DOHH2 (cell line): Measurements from ENCODE around the gene PHF14.
A peak's percentile ranks its signal among the peaks of the same experiment; 100 is the strongest.
"Not testable (repeated sequence)": the region's sequence is repeated elsewhere in the genome, so short reads cannot be mapped to it uniquely, and the experiment has no call there.

Experiments
- H3F3A ChIP-seq: fragments of 200-600 bp; sonication (generic), shearing (Covaris generic); 2 replicates; pipeline ENCODE4 v1.6.0; 2016; ENCODE audit warnings: antibody characterized with exemption, mild to moderate bottlenecking; ENCODE audit not compliant: control insufficient read depth, insufficient read depth
- H3K27ac ChIP-seq: fragments of 200-600 bp; sonication (generic); 2 replicates; pipeline ENCODE4 v1.5.1; 2014; ENCODE audit warnings: low read depth, mild to moderate bottlenecking, low read length, moderate library complexity
- H3K27me3 ChIP-seq: fragments of 200-600 bp; sonication (generic); 2 replicates; pipeline ENCODE4 v1.6.1; 2014; ENCODE audit warnings: mild to moderate bottlenecking, low read length, mixed read lengths; ENCODE audit not compliant: control insufficient read depth
- H3K36me3 ChIP-seq: fragments of 200-600 bp; sonication (generic); 2 replicates; pipeline ENCODE4 v1.6.1; 2014; ENCODE audit warnings: mild to moderate bottlenecking, low read length, moderate library complexity, mixed read lengths; ENCODE audit not compliant: control insufficient read depth
- H3K4me1 ChIP-seq: fragments of 200-600 bp; sonication (generic); 2 replicates; pipeline ENCODE4 v1.6.1; 2014; ENCODE audit warnings: mild to moderate bottlenecking, low read length, mixed read lengths; ENCODE audit not compliant: control insufficient read depth
- H3K4me2 ChIP-seq: fragments of 200-600 bp; sonication (generic); 2 replicates; pipeline ENCODE4 v1.6.0; 2014; ENCODE audit warnings: mild to moderate bottlenecking, low read length, moderate library complexity
- H3K4me3 ChIP-seq: fragments of 200-600 bp; sonication (generic); 2 replicates; pipeline ENCODE4 v1.5.1; 2014; ENCODE audit warnings: mild to moderate bottlenecking, low read length, mixed read lengths
- H3K79me2 ChIP-seq: fragments of 200-600 bp; sonication (generic); 2 replicates; pipeline ENCODE4 v1.6.1; 2014; ENCODE audit warnings: mild to moderate bottlenecking, low read length, mixed read lengths; ENCODE audit not compliant: control insufficient read depth
- H3K9me2 ChIP-seq: fragments of 200-600 bp; sonication (generic); replicated peaks from 2 replicates; pipeline ENCODE4 v1.6.1; 2014; ENCODE audit warnings: mild to moderate bottlenecking, low read length, mixed read lengths; ENCODE audit not compliant: control insufficient read depth
- H3K9me3 ChIP-seq: fragments of 200-600 bp; sonication (generic); 2 replicates; pipeline ENCODE4 v1.6.1; 2014; ENCODE audit warnings: antibody characterized with exemption, low read length, mixed read lengths; ENCODE audit not compliant: control insufficient read depth, insufficient read depth
- H4K20me1 ChIP-seq: fragments of 200-600 bp; sonication (generic); 2 replicates; pipeline ENCODE4 v1.6.0; 2014; ENCODE audit warnings: low read depth, mild to moderate bottlenecking, antibody characterized with exemption, low read length, moderate library complexity; ENCODE audit not compliant: control insufficient read depth, insufficient read depth
- CTCF ChIP-seq: fragments of 200-600 bp; sonication (generic); IDR thresholded peaks from one replicate; pipeline ENCODE4 v1.5.1; 2014; ENCODE audit warnings: antibody characterized with exemption, mild to moderate bottlenecking, low read depth, low read length; ENCODE audit not compliant: poor library complexity, severe bottlenecking
- EZH2phosphoT487 ChIP-seq: fragments of 200-600 bp; sonication (generic); IDR thresholded peaks from 2 replicates; pipeline ENCODE4 v1.6.1; 2017; ENCODE audit warnings: borderline replicate concordance, mild to moderate bottlenecking, antibody characterized with exemption, low read length, moderate library complexity, mixed read lengths

Gene PHF14

DNA sequence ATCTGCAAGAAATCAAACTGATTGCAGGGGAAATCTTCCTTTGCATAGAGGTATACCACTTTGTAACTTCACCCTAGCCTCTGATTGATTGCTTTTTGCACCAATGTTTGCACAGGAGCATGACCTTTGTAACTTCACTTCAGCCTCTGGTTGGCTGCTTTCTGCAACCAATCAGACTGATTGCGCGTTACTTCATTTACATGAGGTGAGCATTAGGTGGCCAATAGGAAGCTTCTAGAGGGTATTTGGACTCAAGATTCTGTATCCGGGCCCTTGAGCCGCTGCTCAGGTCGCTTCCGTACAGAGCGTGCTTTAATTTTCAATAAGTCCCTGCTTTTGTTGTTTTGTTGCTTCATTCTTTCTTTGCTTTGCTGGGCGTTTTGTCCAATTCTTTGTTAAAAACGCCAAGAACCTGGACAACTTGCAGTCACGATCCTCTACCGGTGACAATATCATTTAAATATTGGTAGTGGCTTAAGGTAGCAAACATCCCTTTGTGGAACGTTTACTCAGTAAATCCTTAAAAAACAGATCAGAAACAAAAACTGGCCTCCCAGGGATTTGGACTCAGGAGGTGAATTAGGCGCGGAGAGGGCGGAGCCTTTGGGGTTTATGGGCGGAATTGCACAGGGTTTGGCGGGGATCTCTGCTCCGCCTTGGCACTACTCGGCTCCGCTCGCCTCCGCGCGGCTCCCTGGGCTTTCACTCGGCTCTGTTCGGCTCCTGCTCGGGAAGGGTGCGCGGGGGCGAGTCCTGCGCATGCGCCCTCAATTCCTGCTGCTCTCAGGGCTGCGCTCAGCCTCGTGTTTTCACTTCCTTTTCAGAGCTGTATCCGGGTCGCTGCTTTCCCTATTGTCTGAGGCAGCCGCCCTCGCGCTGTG lies at the start of gene PHF14:
Gene PHF14, plus strand, starts transcription at position 812 of the 881 bp plus-strand sequence. CDS start 452 bp downstream, outside the sequence.
- Histone ChIP-seq H3K9me3 (no peaks in the 10 kb centered on the region), H3K9me2 (no peaks in the 10 kb centered on the region), H3K4me3 (peak within 1 kb of the TSS; percentile 85), H3K4me2 (peak within 1 kb of the TSS; percentile 84), H3K27me3 (no peaks in the 10 kb centered on the region), H3K36me3 (peaks cover 38% of the 10 kb centered on the region), H3K79me2 (peaks cover 46% of the 10 kb centered on the region), H3F3A (peaks cover 3% of the 10 kb centered on the region; the same call in 1 of the 2 replicates), H3K4me1 (peaks cover 48% of the 10 kb centered on the region), H3K27ac (peak within 1 kb of the TSS; percentile 82), H4K20me1 (no peaks in the 10 kb centered on the region)
- TF ChIP-seq EZH2phosphoT487, result no peak
- TF ChIP-seq CTCF, result no peak

- H3K4me2 ChIP-seq, result no peak overlapping the region
- no peak for TF ChIP-seq EZH2phosphoT487
- no peak for TF ChIP-seq CTCF
- H3K27me3 ChIP-seq, result no peaks in the 10 kb centered on the region
- no peaks in the 10 kb centered on the region for H3K9me2 ChIP-seq
- no peaks in the 10 kb centered on the region for H4K20me1 ChIP-seq
- no peak overlapping the region for H3K27ac ChIP-seq
- no peaks in the 10 kb centered on the region for H3K79me2 ChIP-seq
- no peaks in the 10 kb centered on the region for H3K36me3 ChIP-seq
- no peak overlapping the region for H3K4me3 ChIP-seq
- no peaks in the 10 kb centered on the region for H3K9me3 ChIP-seq
- no peaks in the 10 kb centered on the region for H3F3A ChIP-seq
- no peaks in the 10 kb centered on the region for H3K4me1 ChIP-seq
These were observed 49.3 kb upstream of the PHF14 start for GRCh38 chr7:10924370-10924769.

DNA sequence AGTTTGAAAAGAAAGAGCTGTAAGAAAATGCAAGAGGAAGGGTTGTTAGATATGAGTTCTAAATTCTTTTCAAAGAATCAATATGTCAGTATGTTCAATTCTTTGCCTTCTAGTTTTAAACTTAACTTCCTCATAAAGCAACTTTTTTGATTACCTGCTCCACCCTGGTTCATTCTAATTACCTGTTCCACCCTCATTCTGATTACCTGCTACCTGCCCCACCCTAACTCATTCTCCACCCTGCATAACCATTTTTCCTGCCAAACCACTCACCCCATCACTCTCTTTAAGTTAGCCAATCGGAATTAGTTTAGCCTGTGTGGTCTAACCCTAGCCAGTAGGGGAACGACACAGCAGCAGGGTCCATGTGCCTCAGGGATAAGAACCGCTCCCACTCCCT lies 45.5 kb upstream of the PHF14 start:
- H4K20me1 ChIP-seq, H3K9me3 ChIP-seq, H3K4me1 ChIP-seq, H3K27me3 ChIP-seq, H3K9me2 ChIP-seq, H3K4me2 ChIP-seq, H3K4me3 ChIP-seq, H3K27ac ChIP-seq, H3K79me2 ChIP-seq: not testable (repeated sequence)
- H3F3A ChIP-seq, result peaks cover 11% of the 10 kb centered on the region; the same call in 1 of the 2 replicates
- peaks cover 22% of the 10 kb centered on the region for H3K36me3 ChIP-seq

DNA sequence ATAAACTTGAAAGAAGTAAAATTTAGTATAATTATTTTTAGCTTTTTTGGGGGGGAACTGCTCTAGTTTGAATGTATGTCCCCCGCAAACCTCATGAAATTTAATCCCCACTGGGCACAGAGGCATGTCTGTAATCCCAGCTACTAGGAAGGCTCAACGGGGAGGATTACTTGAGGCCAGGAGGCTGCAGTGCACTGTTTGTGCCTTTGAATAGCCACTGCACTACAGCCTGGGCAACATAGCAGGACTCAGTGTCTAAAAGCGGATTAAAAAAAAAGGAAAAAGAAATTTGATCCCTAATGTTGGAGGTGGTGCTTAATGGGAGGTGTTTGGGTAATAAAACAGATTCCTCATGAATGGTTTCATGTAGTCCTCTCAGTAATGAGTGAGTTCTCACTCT lies 43.1 kb upstream of the PHF14 start:
- TF ChIP-seq CTCF (no peak), EZH2phosphoT487 (no peak)
- H3F3A ChIP-seq, result peaks cover 14% of the 10 kb centered on the region; the same call in 1 of the 2 replicates
- H3K4me2 ChIP-seq, result no peak overlapping the region
- no peaks in the 10 kb centered on the region for H4K20me1 ChIP-seq
- H3K4me1 ChIP-seq, result no peaks in the 10 kb centered on the region
- H3K4me3 ChIP-seq, result no peak overlapping the region
- peaks cover 13% of the 10 kb centered on the region for H3K79me2 ChIP-seq
- no peaks in the 10 kb centered on the region for H3K9me2 ChIP-seq
- no peak overlapping the region for H3K27ac ChIP-seq
- peaks cover 44% of the 10 kb centered on the region for H3K36me3 ChIP-seq
- H3K27me3 ChIP-seq, result no peaks in the 10 kb centered on the region
- no peaks in the 10 kb centered on the region for H3K9me3 ChIP-seq
